HEK293 (cell line): ENCODE measurements around the gene CDC42SE1.

Experiments
- IKZF3 ChIP-seq: fragments of 450-650 bp; IDR thresholded peaks from 2 replicates; pipeline ENCODE4 v1.5.0; 2018; ENCODE audit warnings: missing biosample characterization, mild to moderate bottlenecking, missing genetic modification characterization, moderate library complexity
- KLF8 ChIP-seq: fragments of 450-650 bp; formaldehyde crosslinking; IDR thresholded peaks from 2 replicates; pipeline ENCODE4 v1.5.1; 2016; ENCODE audit warnings: missing biosample characterization, missing genetic modification characterization
- KLF9 ChIP-seq: fragments of 450-650 bp; formaldehyde crosslinking; IDR thresholded peaks from 2 replicates; pipeline ENCODE4 v1.5.1; 2016; ENCODE audit warnings: missing biosample characterization, missing genetic modification characterization, low read depth
- MYNN ChIP-seq: fragments of 450-650 bp; formaldehyde crosslinking; IDR thresholded peaks from 2 replicates; pipeline ENCODE4 v1.5.1; 2016; ENCODE audit warnings: missing biosample characterization, missing genetic modification characterization, borderline replicate concordance
- PRDM2 ChIP-seq: fragments of 450-650 bp; formaldehyde crosslinking; IDR thresholded peaks from 2 replicates; pipeline ENCODE4 v1.5.1; 2016; ENCODE audit warnings: missing biosample characterization, missing genetic modification characterization, borderline replicate concordance
- TSHZ1 ChIP-seq: fragments of 450-650 bp; formaldehyde crosslinking; IDR thresholded peaks from 2 replicates; pipeline ENCODE4 v1.5.1; 2016; ENCODE audit warnings: missing biosample characterization, missing genetic modification characterization, borderline replicate concordance
- ZBTB48 ChIP-seq: fragments of 450-650 bp; formaldehyde crosslinking; IDR thresholded peaks from 2 replicates; pipeline ENCODE4 v1.5.1; 2016; ENCODE audit warnings: missing biosample characterization, missing genetic modification characterization
- ZEB2 ChIP-seq: fragments of 450-650 bp; formaldehyde crosslinking; IDR thresholded peaks from 2 replicates; pipeline ENCODE4 v1.5.1; 2016; ENCODE audit warnings: missing biosample characterization, missing genetic modification characterization
- ZFP37 ChIP-seq: fragments of 450-650 bp; formaldehyde crosslinking; IDR thresholded peaks from 2 replicates; pipeline ENCODE4 v1.5.1; 2016; ENCODE audit warnings: missing biosample characterization, missing genetic modification characterization
- ZFP69B ChIP-seq: fragments of 450-650 bp; formaldehyde crosslinking; IDR thresholded peaks from 2 replicates; pipeline ENCODE4 v1.5.1; 2016; ENCODE audit warnings: missing biosample characterization, missing genetic modification characterization
- ZNF121 ChIP-seq: fragments of 450-650 bp; formaldehyde crosslinking; IDR thresholded peaks from 2 replicates; pipeline ENCODE4 v1.5.1; 2016; ENCODE audit warnings: missing biosample characterization, missing genetic modification characterization
- ZNF223 ChIP-seq: fragments of 450-650 bp; formaldehyde crosslinking; IDR thresholded peaks from 2 replicates; pipeline ENCODE4 v1.5.1; 2016; ENCODE audit warnings: missing biosample characterization, missing genetic modification characterization
- ZNF239 ChIP-seq: fragments of 450-650 bp; formaldehyde crosslinking; IDR thresholded peaks from 2 replicates; pipeline ENCODE4 v1.5.1; 2016; ENCODE audit warnings: missing biosample characterization, missing genetic modification characterization
- ZNF292 ChIP-seq: fragments of 450-650 bp; formaldehyde crosslinking; IDR thresholded peaks from 2 replicates; pipeline ENCODE4 v1.5.1; 2016; ENCODE audit warnings: low read depth, missing biosample characterization, missing genetic modification characterization, borderline replicate concordance
- ZNF350 ChIP-seq: fragments of 450-650 bp; formaldehyde crosslinking; IDR thresholded peaks from 2 replicates; pipeline ENCODE4 v1.5.0; 2017; ENCODE audit warnings: missing biosample characterization, mild to moderate bottlenecking, missing genetic modification characterization
- ZNF416 ChIP-seq: fragments of 450-650 bp; formaldehyde crosslinking; IDR thresholded peaks from 2 replicates; pipeline ENCODE4 v1.5.1; 2016; ENCODE audit warnings: missing biosample characterization, missing genetic modification characterization
- ZNF518A ChIP-seq: fragments of 450-650 bp; formaldehyde crosslinking; conservative IDR thresholded peaks from 2 replicates; pipeline ENCODE4 v1.5.1; 2016; ENCODE audit warnings: low read depth, missing biosample characterization, missing genetic modification characterization
- ZNF660 ChIP-seq: fragments of 450-650 bp; IDR thresholded peaks from 2 replicates; pipeline ENCODE4 v1.5.1; 2018; ENCODE audit warnings: missing biosample characterization, mild to moderate bottlenecking, missing genetic modification characterization
- ZNF701 ChIP-seq: fragments of 450-650 bp; formaldehyde crosslinking; IDR thresholded peaks from 2 replicates; pipeline ENCODE4 v1.5.1; 2016; ENCODE audit warnings: missing biosample characterization, missing genetic modification characterization
- ZNF777 ChIP-seq: fragments of 450-650 bp; formaldehyde crosslinking; IDR thresholded peaks from 2 replicates; pipeline ENCODE4 v1.5.1; 2017; ENCODE audit warnings: missing biosample characterization, missing genetic modification characterization, borderline replicate concordance
- ZNF791 ChIP-seq: fragments of 450-650 bp; formaldehyde crosslinking; IDR thresholded peaks from 2 replicates; pipeline ENCODE4 v1.5.1; 2016; ENCODE audit warnings: missing biosample characterization, missing genetic modification characterization
- TF ChIP-seq, protein P1 (sequence below): fragments of 450-650 bp; formaldehyde crosslinking; IDR thresholded peaks from 2 replicates; pipeline ENCODE4 v1.5.1; 2016; ENCODE audit warnings: missing biosample characterization, missing genetic modification characterization

Gene CDC42SE1

DNA sequence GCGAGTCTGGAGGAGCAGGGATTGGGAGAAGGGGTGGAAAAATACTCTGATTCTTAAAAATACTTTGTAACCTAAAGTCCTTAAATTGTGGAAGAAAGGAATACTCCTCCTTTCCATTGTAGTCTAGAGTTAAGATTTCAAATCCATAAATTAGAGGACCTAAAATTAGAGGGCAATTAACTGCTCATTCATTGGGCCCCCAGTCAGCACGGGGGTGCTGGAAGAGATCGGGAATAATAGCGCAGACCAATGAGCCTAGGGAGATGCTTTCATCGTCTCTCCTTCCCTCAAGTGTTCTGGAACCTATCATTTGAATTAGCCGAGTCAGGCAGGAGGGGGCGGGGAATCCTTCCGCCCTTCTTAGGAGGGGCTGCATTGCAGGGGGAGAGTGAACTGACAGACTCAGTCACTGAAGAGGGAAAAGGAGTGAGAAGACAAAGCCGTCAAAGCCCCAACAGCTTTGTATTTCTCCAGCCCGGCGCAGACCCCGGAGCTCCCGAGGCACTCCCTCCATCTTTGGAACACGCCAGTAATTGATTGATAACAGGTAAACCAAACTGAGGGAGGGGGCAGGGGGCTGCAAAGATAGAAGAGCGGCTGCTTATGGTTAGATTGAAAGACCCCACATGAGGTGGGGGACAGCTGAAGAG, 710 bp upstream of the CDC42SE1 start, which contains the start of gene MLLT11 (continued):
- TF ChIP-seq ZNF518A (tag by site-specific recombination) (no peak), ZNF701 (tag by site-specific recombination) (no peak), ZNF223 (no peak), MYNN (tag by site-specific recombination) (no peak), ZNF121 (tag by site-specific recombination) (no peak), ZNF350 (tag by site-specific recombination) (no peak), IKZF3 (tag by site-specific recombination) (peak; percentile 88), KLF9 (tag by site-specific recombination) (peak; percentile 38; the same call in 1 of the 2 replicates), ZBTB48 (no peak; the same call in none of the 2 replicates), ZNF416 (tag by site-specific recombination) (no peak), ZFP37 (tag by site-specific recombination) (no peak), ZNF777 (tag by site-specific recombination) (no peak), ZNF791 (tag by site-specific recombination) (no peak), KLF8 (tag by site-specific recombination) (peak; percentile 88), ZNF239 (tag by site-specific recombination) (no peak), ZEB2 (tag by site-specific recombination) (peak; percentile 33; the same call in 1 of the 2 replicates), ZNF292 (no peak), PRDM2 (tag by site-specific recombination) (no peak), ZFP69B (tag by site-specific recombination) (peak; percentile 34; the same call in 1 of the 2 replicates), TSHZ1 (tag by site-specific recombination) (no peak; the same call in 1 of the 2 replicates), ZNF660 (tag by site-specific recombination) (0 out of 2 replicates have a peak, but pooled peaks have one; percentile 50)
- TF ChIP-seq, protein P1, sequence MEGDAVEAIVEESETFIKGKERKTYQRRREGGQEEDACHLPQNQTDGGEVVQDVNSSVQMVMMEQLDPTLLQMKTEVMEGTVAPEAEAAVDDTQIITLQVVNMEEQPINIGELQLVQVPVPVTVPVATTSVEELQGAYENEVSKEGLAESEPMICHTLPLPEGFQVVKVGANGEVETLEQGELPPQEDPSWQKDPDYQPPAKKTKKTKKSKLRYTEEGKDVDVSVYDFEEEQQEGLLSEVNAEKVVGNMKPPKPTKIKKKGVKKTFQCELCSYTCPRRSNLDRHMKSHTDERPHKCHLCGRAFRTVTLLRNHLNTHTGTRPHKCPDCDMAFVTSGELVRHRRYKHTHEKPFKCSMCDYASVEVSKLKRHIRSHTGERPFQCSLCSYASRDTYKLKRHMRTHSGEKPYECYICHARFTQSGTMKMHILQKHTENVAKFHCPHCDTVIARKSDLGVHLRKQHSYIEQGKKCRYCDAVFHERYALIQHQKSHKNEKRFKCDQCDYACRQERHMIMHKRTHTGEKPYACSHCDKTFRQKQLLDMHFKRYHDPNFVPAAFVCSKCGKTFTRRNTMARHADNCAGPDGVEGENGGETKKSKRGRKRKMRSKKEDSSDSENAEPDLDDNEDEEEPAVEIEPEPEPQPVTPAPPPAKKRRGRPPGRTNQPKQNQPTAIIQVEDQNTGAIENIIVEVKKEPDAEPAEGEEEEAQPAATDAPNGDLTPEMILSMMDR (tag by site-specific recombination): peak; percentile 64
